A673 (cell line): ENCODE measurements around the gene NAMPT. TPM values are rescaled to one million over a fixed set of nuclear protein-coding genes. Genes with fewer than 3 reads are reported as not detected.

ENCODE experiments used
- BruUV-seq: library from RNA; stranded (reverse); fragments of 400-500 nt; replicated peaks from 2 replicates; lab custom pipeline; 2021; lab: Mats Ljungman, UMichigan
- CTCF ChIA-PET: fragments of 300-600 bp; sonication (Branson Sonifier 250); formaldehyde crosslinking; loops from one replicate; lab custom pipeline; 2022; ENCODE audit warnings: antibody characterized with exemption; lab: Charles Lee
- POLR2A ChIA-PET: fragments of 300-600 bp; sonication (Branson Sonifier 250); formaldehyde crosslinking; loops from one replicate; lab custom pipeline; 2022; ENCODE audit warnings: antibody characterized with exemption; ENCODE audit not compliant: low non-redundant PET; lab: Charles Lee
- DNase-seq: peaks from one replicate; pipeline ENCODE4 v3.0.0-alpha.2; 2015; ENCODE audit warnings: low spot score
- H3K27ac ChIP-seq: fragments of 200-600 bp; sonication (generic); 2 replicates; pipeline ENCODE4 v1.5.1; 2016; ENCODE audit warnings: mixed run types, low read depth, mild to moderate bottlenecking, mixed read lengths, antibody characterized with exemption, low read length; ENCODE audit not compliant: poor library complexity, severe bottlenecking
- H3K27me3 ChIP-seq: fragments of 200-600 bp; sonication (generic); replicated peaks from 2 replicates; pipeline ENCODE4 v1.6.1; 2017; ENCODE audit warnings: mixed run types, low read depth, mild to moderate bottlenecking, mixed read lengths, antibody characterized with exemption, low read length; ENCODE audit not compliant: insufficient read depth, poor library complexity
- H3K36me3 ChIP-seq: fragments of 200-600 bp; sonication (generic); 2 replicates; pipeline ENCODE4 v1.6.1; 2016; ENCODE audit warnings: mixed run types, mild to moderate bottlenecking, mixed read lengths, antibody characterized with exemption, low read length; ENCODE audit not compliant: insufficient read depth, poor library complexity, severe bottlenecking
- H3K4me1 ChIP-seq: fragments of 200-600 bp; sonication (generic); 2 replicates; pipeline ENCODE4 v1.6.1; 2017; ENCODE audit warnings: mixed run types, mild to moderate bottlenecking, mixed read lengths, antibody characterized with exemption, low read length; ENCODE audit not compliant: insufficient read depth, poor library complexity, severe bottlenecking
- H3K4me3 ChIP-seq: fragments of 200-600 bp; sonication (generic); 2 replicates; pipeline ENCODE4 v1.5.1; 2016; ENCODE audit warnings: low read depth, mixed run types, mild to moderate bottlenecking, mixed read lengths, low read length; ENCODE audit not compliant: poor library complexity, severe bottlenecking
- H3K9me3 ChIP-seq: fragments of 200-600 bp; sonication (generic); 2 replicates; pipeline ENCODE4 v1.6.1; 2016; ENCODE audit warnings: mixed run types, low read depth, mild to moderate bottlenecking, mixed read lengths, antibody characterized with exemption, low read length; ENCODE audit not compliant: poor library complexity, severe bottlenecking
- CTCF ChIP-seq: fragments of 300-800, 200-600 bp; sonication (generic); conservative IDR thresholded peaks from 2 replicates; pipeline ENCODE4 v1.5.1; 2017; ENCODE audit warnings: low read depth, mild to moderate bottlenecking, antibody characterized with exemption, low read length, moderate library complexity, mixed read lengths
- EZH2 ChIP-seq: fragments of 200-600 bp; sonication (generic); IDR thresholded peaks from 2 replicates; pipeline ENCODE4 v1.6.1; 2017; ENCODE audit warnings: borderline replicate concordance, low read depth, mild to moderate bottlenecking, mixed read lengths, antibody characterized with exemption, low read length; ENCODE audit not compliant: poor library complexity, severe bottlenecking
- intact Hi-C: fragments of 100-400 bp; cut with micrococcal nuclease; formaldehyde crosslinking; loops from one replicate; pipeline ENCODE4 v1.10.0; 2022; ENCODE audit not compliant: unreplicated experiment
- total RNA-seq: library from RNA; stranded (reverse); gene quantifications from 2 replicates; pipeline ENCODE4 v1.2.3, GENCODE V29; 2021

NAMPT gene
- total RNA-seq, 1 experiment from 2014 or later: 68.0 TPM

GRCh38 chr7:106289848-106290247 is 5.1 kb upstream of the NAMPT start:
- no TSS peak for BruUV-seq
- POLR2A ChIA-PET: no interaction called here
- Histone ChIP-seq H3K9me3 (no peaks in the 10 kb centered on the region), H3K4me1 (peaks cover 5% of the 10 kb centered on the region), H3K4me3 (no peak overlapping the region), H3K27me3 (no peaks in the 10 kb centered on the region), H3K27ac (no peak overlapping the region), H3K36me3 (no peaks in the 10 kb centered on the region)
- DNase-seq: no peak
- intact Hi-C loops: loop anchor here (5.0 kb wide), 1 partner anchor 132 kb away; no protein-coding TSS in a partner anchor
- TF ChIP-seq CTCF: no peak
- TF ChIP-seq EZH2: no peak
- CTCF ChIA-PET: no interaction called here

GRCh38 chr7:106288263-106288662 is 3.5 kb upstream of the NAMPT start:
- Histone ChIP-seq H3K36me3 (no peaks in the 10 kb centered on the region), H3K4me3 (no peak overlapping the region), H3K9me3 (no peaks in the 10 kb centered on the region), H3K27ac (no peak overlapping the region), H3K27me3 (no peaks in the 10 kb centered on the region), H3K4me1 (peaks cover 5% of the 10 kb centered on the region)
- CTCF ChIA-PET: no interaction called here
- POLR2A ChIA-PET: no interaction called here
- no TSS peak for BruUV-seq
- no peak for DNase-seq
- no peak for TF ChIP-seq CTCF
- TF ChIP-seq EZH2: no peak
- intact Hi-C loops: loop anchor here (5.0 kb wide), 1 partner anchor 134 kb away; no protein-coding TSS in a partner anchor

- TF ChIP-seq CTCF: no peak
- peaks cover 5% of the 10 kb centered on the region for H3K4me1 ChIP-seq
- intact Hi-C loops: loop anchor here (5.0 kb wide), 1 partner anchor 135 kb away; no protein-coding TSS in a partner anchor
- no peak overlapping the region for H3K4me3 ChIP-seq
- H3K36me3 ChIP-seq: no peaks in the 10 kb centered on the region
- BruUV-seq: no TSS peak
- H3K9me3 ChIP-seq: no peaks in the 10 kb centered on the region
- no peak for DNase-seq
- no peaks in the 10 kb centered on the region for H3K27me3 ChIP-seq
- ChIA-PET POLR2A (no interaction called here), CTCF (no interaction called here)
- H3K27ac ChIP-seq: no peak overlapping the region
Observed at GRCh38 chr7:106287786-106288185, 3.0 kb upstream of the NAMPT start.
